ENCODE measurements around the gene UCP2.

- TF ChIP-seq EZH2 (IDR thresholded peaks at IDR 0.05) (no peak), POLR2AphosphoS5 (IDR thresholded peaks at IDR 0.05; ENCODE audit: borderline replicate concordance, low read depth, low read length) (no peak)
These were observed 32.2 kb upstream of the UCP2 start for GRCh38 chr11:74014880-74015279.
